GM12878 (cell line): ENCODE data around the gene EFCC1. TPM values are rescaled to one million over a fixed set of nuclear protein-coding genes. Genes with fewer than 3 reads are reported as not detected.

Experiments
- ATAC-seq: fragments of 200-7000 bp; cut with Tn5 transposase; 3 replicates; pipeline ENCODE4 v1.9.1; 2020; ENCODE audit warnings: mild to moderate bottlenecking, moderate library complexity
- BruUV-seq: library from RNA; stranded (reverse); fragments of 400-500 nt; replicated peaks from 2 replicates; lab custom pipeline; 2021; lab: Mats Ljungman, UMichigan
- CTCF ChIA-PET: fragments of 300-600 bp; sonication (Branson Sonifier 250); formaldehyde crosslinking; extraction: SDS; loops from one replicate; lab custom pipeline; 2021; ENCODE audit warnings: inconsistent platforms; lab: Yijun Ruan, JAX
- POLR2A ChIA-PET: fragments of 350-600 bp; formaldehyde crosslinking; extraction: SDS; loops from one replicate; lab custom pipeline; 2021; ENCODE audit warnings: inconsistent platforms; lab: Charles Lee
- RAD21 ChIA-PET: fragments of 300-600 bp; sonication (Branson Sonifier 250); formaldehyde crosslinking; loops from one replicate; lab custom pipeline; 2023; ENCODE audit warnings: antibody characterized with exemption; ENCODE audit not compliant: unreplicated experiment; lab: Charles Lee
- SMC1A ChIA-PET: fragments of 300-600 bp; sonication (Branson Sonifier 250); formaldehyde crosslinking; loops from one replicate; lab custom pipeline; 2023; ENCODE audit not compliant: unreplicated experiment, uncharacterized antibody; lab: Charles Lee
- DNase-seq: peaks from one replicate; pipeline ENCODE4 v3.0.0-alpha.2; 2011; ENCODE audit warnings: low read depth, low spot score
- FAIRE-seq: peaks from 3 replicates; lab custom pipeline; 2011; peaks lifted over from hg19 to GRCh38; lab: Jason Lieb, UNC
- H2AFZ ChIP-seq: 2 replicates; pipeline ENCODE4 v1.6.0; 2011; ENCODE audit warnings: low read depth, low read length, control low read depth; ENCODE audit not compliant: control insufficient read depth
- H3K27ac ChIP-seq: 2 replicates; pipeline ENCODE4 v1.5.1; 2011; ENCODE audit warnings: control low read depth; ENCODE audit not compliant: control insufficient read depth, insufficient read depth
- H3K27me3 ChIP-seq, 2 experiments: replicated peaks in 1 of 2; 2 replicates each; pipeline versions ENCODE4 v1.6.0 to v1.6.1; 2011; ENCODE audit warnings: low read length in 1 of 2; ENCODE audit not compliant: control insufficient read depth in 2 of 2, insufficient read depth in 2 of 2
- H3K36me3 ChIP-seq, 2 experiments: 2 replicates each; pipeline ENCODE4 v1.5.1; 2011; ENCODE audit warnings: low read length in 1 of 2; ENCODE audit not compliant: control insufficient read depth in 2 of 2, insufficient read depth in 2 of 2
- H3K4me1 ChIP-seq: 2 replicates; pipeline ENCODE4 v1.6.1; 2011; ENCODE audit warnings: mild to moderate bottlenecking, low read length, moderate library complexity, mixed read lengths; ENCODE audit not compliant: control insufficient read depth, insufficient read depth
- H3K4me2 ChIP-seq: 2 replicates; pipeline ENCODE4 v1.6.0; 2011; ENCODE audit warnings: control low read depth; ENCODE audit not compliant: control insufficient read depth, insufficient read depth
- H3K4me3 ChIP-seq: fragments of 200-600 bp; sonication (generic); 2 replicates; pipeline ENCODE4 v1.5.1; 2016
- H3K79me2 ChIP-seq: 2 replicates; pipeline ENCODE4 v1.6.0; 2011; ENCODE audit warnings: low read length; ENCODE audit not compliant: control insufficient read depth, insufficient read depth
- H3K9ac ChIP-seq: 2 replicates; pipeline ENCODE4 v1.8.0; 2011; ENCODE audit warnings: low read length, control low read depth, mixed read lengths; ENCODE audit not compliant: control insufficient read depth, insufficient read depth
- H3K9me3 ChIP-seq: replicated peaks from 3 replicates; pipeline ENCODE4 v1.5.1; 2011; ENCODE audit warnings: mild to moderate bottlenecking, low read length; ENCODE audit not compliant: control insufficient read depth, insufficient read depth
- H4K20me1 ChIP-seq: 2 replicates; pipeline ENCODE4 v1.6.0; 2011; ENCODE audit not compliant: control insufficient read depth, insufficient read depth
- BACH1 ChIP-seq: fragments of 450-650 bp; IDR thresholded peaks from 2 replicates; pipeline ENCODE4 v1.6.1; 2017; ENCODE audit warnings: mild to moderate bottlenecking, borderline replicate concordance
- CEBPZ ChIP-seq: fragments of 150-350 bp; IDR thresholded peaks from 2 replicates; pipeline ENCODE4 v1.6.1; 2016; ENCODE audit warnings: low read depth, low read length
- E2F4 ChIP-seq: IDR thresholded peaks from 2 replicates; pipeline ENCODE4 v1.6.1; 2012; ENCODE audit warnings: low read depth, low read length, improper control_type of control experiment
- FOXK2 ChIP-seq: fragments of 450-650 bp; IDR thresholded peaks from 2 replicates; pipeline ENCODE4 v1.6.1; 2017; ENCODE audit warnings: mild to moderate bottlenecking, moderate library complexity
- HDAC2 ChIP-seq: fragments of 200-600 bp; sonication (generic); IDR thresholded peaks from 2 replicates; pipeline ENCODE4 v1.6.1; 2017
- KDM1A ChIP-seq: fragments of 200-600 bp; sonication (generic); IDR thresholded peaks from 2 replicates; pipeline ENCODE4 v1.6.1; 2016; ENCODE audit warnings: borderline replicate concordance
- MTA3 ChIP-seq: IDR thresholded peaks from 2 replicates; pipeline ENCODE4 v1.6.1; 2012; ENCODE audit warnings: low read length, inconsistent platforms, borderline replicate concordance
- NR2C1 ChIP-seq: fragments of 450-650 bp; IDR thresholded peaks from 2 replicates; pipeline ENCODE4 v1.6.1; 2017; ENCODE audit warnings: antibody characterized with exemption, mild to moderate bottlenecking, moderate library complexity
- PML ChIP-seq: IDR thresholded peaks from 2 replicates; pipeline ENCODE4 v1.6.1; 2012; ENCODE audit warnings: low read length, inconsistent platforms
- POU2F2 ChIP-seq: IDR thresholded peaks from 3 replicates; pipeline ENCODE4 v1.6.1; 2011; ENCODE audit warnings: low read depth, mild to moderate bottlenecking, low read length, borderline replicate concordance
- SREBF1 ChIP-seq: IDR thresholded peaks from 2 replicates; pipeline ENCODE4 v1.6.1; 2012; ENCODE audit warnings: mild to moderate bottlenecking, low read length
- SUZ12 ChIP-seq: fragments of 200-600 bp; sonication (generic); IDR thresholded peaks from one replicate; pipeline ENCODE4 v1.6.1; 2018; ENCODE audit warnings: antibody characterized with exemption, mild to moderate bottlenecking; ENCODE audit not compliant: unreplicated experiment
- WGBS: methylation state at CpG from one replicate; pipeline ENCODE4 v1.1.6; 2016; ENCODE audit warnings: low lambda C conversion rate; ENCODE audit not compliant: insufficient replicate concordance, insufficient coverage; ENCODE audit errors: missing lambda C conversion rate; 5-methylcytosine and 5-hydroxymethylcytosine counted together
- in situ Hi-C: fragments of 300-500 bp; cut with MboI; formaldehyde crosslinking; loops from 9 replicates; pipeline ENCODE4 v1.14.3; 2018; ENCODE audit warnings: mixed read lengths
- intact Hi-C: fragments of 100-400 bp; cut with micrococcal nuclease; formaldehyde crosslinking; loops from one replicate; pipeline ENCODE4 v1.14.2; 2022; ENCODE audit not compliant: unreplicated experiment
- polyA plus RNA-seq, 11 experiments: library from polyadenylated mRNA; depleted of rRNA in 4 of 11; unstranded in 6 of 11; stranded (reverse) in 5 of 11; fragments of >200 nt; fragmentation: Nextera tagmentation in 4 of 11; fragmentation: Illumina TruSeq in 1 of 11; extraction: Ambion mirVana in 4 of 11; extraction: Trizol in 1 of 11; gene quantifications; 1 replicate in 1 of 11; 2 replicates in 10 of 11; pipeline versions ENCODE4 v1.2.1 to v1.2.3, GENCODE V29; 2011 to 2016; ENCODE audit warnings: inconsistent platforms in 2 of 11, missing spikeins in 2 of 11, low read depth in 1 of 11
- total RNA-seq, 4 experiments: library from RNA; depleted of rRNA in 3 of 4; stranded (reverse); fragments of >200 nt in 3 of 4; fragmentation: Illumina TruSeq in 1 of 4; extraction: Trizol in 1 of 4; gene quantifications; 2 replicates each; pipeline versions ENCODE4 v1.2.1 to v1.2.3, GENCODE V29; 2013 to 2021

The EFCC1 gene
- total and polyA plus RNA-seq, 10 of the 15 experiments (the other 5 are each of a cell fraction or from before 2014, with no cell fraction given): not detected

- Histone ChIP-seq H3K4me1 (no peaks in the 10 kb centered on the region), H4K20me1 (no peaks in the 10 kb centered on the region), H3K4me2 (no peak overlapping the region), H3K27ac (no peak overlapping the region), H3K79me2 (no peaks in the 10 kb centered on the region), H3K27me3 (no peaks in the 10 kb centered on the region; a peak in 2 of 4 replicates), H2AFZ (no peak overlapping the region), H3K9me3 (no peaks in the 10 kb centered on the region), H3K36me3 (no peaks in the 10 kb centered on the region), H3K9ac (no peak overlapping the region), H3K4me3 (no peak overlapping the region)
- ChIA-PET CTCF (interaction anchor here (1.1 to 2.5 kb wide), 2 partner anchors 13 to 70 kb away, joined by 3 to 10 read pairs; no protein-coding TSS in a partner anchor), SMC1A (interaction anchor here (0.9 to 1.0 kb wide), 2 partner anchors 13 to 34 kb away, joined by 3 read pairs; no protein-coding TSS in a partner anchor), POLR2A (no interaction called here), RAD21 (no interaction called here)
- FAIRE-seq: no peak
- intact Hi-C loops (no loop called here), in situ Hi-C loops (no loop called here)
- no peak for DNase-seq
- WGBS: 53% methylated on average over 15 of the region's 15 CpGs
- ATAC-seq: no peak
- no peak for TF ChIP-seq SREBF1
- no peak for TF ChIP-seq CEBPZ
- no peak for TF ChIP-seq FOXK2
- no peak for TF ChIP-seq MTA3
- TF ChIP-seq HDAC2: no peak
- no peak for TF ChIP-seq E2F4
- TF ChIP-seq POU2F2: no peak
- no peak for TF ChIP-seq BACH1
- TF ChIP-seq SUZ12: no peak
- no peak for TF ChIP-seq PML
- no peak for TF ChIP-seq NR2C1
- TF ChIP-seq KDM1A: no peak
- BruUV-seq: no TSS peak
Measured at GRCh38 chr3:129040579-129041300, 39.6 kb downstream of the EFCC1 start.
